ENCODE data around the gene MCF2L.

MCF2L gene

GRCh38 chr13:113088691-113089020 lies 119.6 kb downstream of the MCF2L start:
- no peak for DNase-seq
- Histone ChIP-seq H3K27me3 (replicated peaks) (peaks cover 4% of the 10 kb centered on the region), H3K27ac (no peak overlapping the region), H3K36me3 (replicated peaks) (no peaks in the 10 kb centered on the region), H3K4me3 (ENCODE audit: low read depth, low read length) (no peak overlapping the region)
- TF ChIP-seq CTCF (IDR thresholded peaks at IDR 0.05; ENCODE audit: low read depth, low read length, missing control alignments) = no peak
- in situ Hi-C loops (cut with HindIII; ENCODE audit: low pct_ligation_motif_present, low sequenced_read_pairs) = no loop called here

GRCh38 chr13:113089693-113090414 lies 120.8 kb downstream of the MCF2L start:
- no peak overlapping the region for H3K4me3 ChIP-seq (ENCODE audit: low read depth, low read length)
- no peaks in the 10 kb centered on the region for H3K36me3 ChIP-seq (replicated peaks)
- H3K27ac ChIP-seq = no peak overlapping the region
- peaks cover 8% of the 10 kb centered on the region for H3K27me3 ChIP-seq (replicated peaks)
- no peak for TF ChIP-seq CTCF (IDR thresholded peaks at IDR 0.05; ENCODE audit: low read depth, low read length, missing control alignments)
- in situ Hi-C loops (cut with HindIII; ENCODE audit: low pct_ligation_motif_present, low sequenced_read_pairs) = no loop called here
- no peak for DNase-seq

GRCh38 chr13:113090415-113090770 lies 121.4 kb downstream of the MCF2L start:
- no peak for DNase-seq
- Histone ChIP-seq H3K36me3 (replicated peaks) (no peaks in the 10 kb centered on the region), H3K4me3 (ENCODE audit: low read depth, low read length) (no peak overlapping the region), H3K27me3 (replicated peaks) (peaks cover 8% of the 10 kb centered on the region), H3K27ac (no peak overlapping the region)
- no peak for TF ChIP-seq CTCF (IDR thresholded peaks at IDR 0.05; ENCODE audit: low read depth, low read length, missing control alignments)
- in situ Hi-C loops (cut with HindIII; ENCODE audit: low pct_ligation_motif_present, low sequenced_read_pairs) = no loop called here

- H3K4me3 ChIP-seq (ENCODE audit: low read depth, low read length) = no peak overlapping the region
- no peak for DNase-seq
- no peak for TF ChIP-seq CTCF (IDR thresholded peaks at IDR 0.05; ENCODE audit: low read depth, low read length, missing control alignments)
- no peak overlapping the region for H3K27ac ChIP-seq
- H3K36me3 ChIP-seq (replicated peaks) = no peaks in the 10 kb centered on the region
- in situ Hi-C loops (cut with HindIII; ENCODE audit: low pct_ligation_motif_present, low sequenced_read_pairs) = no loop called here
- H3K27me3 ChIP-seq (replicated peaks) = peaks cover 8% of the 10 kb centered on the region
Observed at GRCh38 chr13:113090806-113091205, 121.8 kb downstream of the MCF2L start.

GRCh38 chr13:113091211-113091771 lies 122.3 kb downstream of the MCF2L start:
- Histone ChIP-seq H3K4me3 (ENCODE audit: low read depth, low read length) (no peak overlapping the region), H3K27ac (no peak overlapping the region), H3K27me3 (replicated peaks) (peaks cover 8% of the 10 kb centered on the region), H3K36me3 (replicated peaks) (no peaks in the 10 kb centered on the region)
- DNase-seq = no peak
- in situ Hi-C loops (cut with HindIII; ENCODE audit: low pct_ligation_motif_present, low sequenced_read_pairs) = no loop called here
- no peak for TF ChIP-seq CTCF (IDR thresholded peaks at IDR 0.05; ENCODE audit: low read depth, low read length, missing control alignments)

All from brain microvascular endothelial cell (primary cell).